IPS DF 6.9 (cell line): ENCODE measurements around the gene HELT.
"Not testable (repeated sequence)": the region's sequence is repeated elsewhere in the genome, so short reads cannot be mapped to it uniquely, and the experiment has no call there.

Experiments used
- DNase-seq: peaks from one replicate; pipeline ENCODE4 v3.0.0-alpha.2; 2013; ENCODE audit warnings: low read depth, low spot score
- H3K27ac ChIP-seq: one replicate; pipeline ENCODE4 v1.5.1; 2013; ENCODE audit warnings: low read length, control low read depth
- H3K27me3 ChIP-seq: 2 replicates; pipeline ENCODE4 v1.6.1; 2013; ENCODE audit warnings: mild to moderate bottlenecking, low read length; ENCODE audit not compliant: control insufficient read depth, insufficient read depth
- H3K36me3 ChIP-seq: 2 replicates; pipeline ENCODE4 v1.6.1; 2013; ENCODE audit warnings: low read length; ENCODE audit not compliant: control insufficient read depth, insufficient read depth
- H3K4me1 ChIP-seq: 2 replicates; pipeline ENCODE4 v1.6.1; 2013; ENCODE audit warnings: low read length; ENCODE audit not compliant: control insufficient read depth, insufficient read depth
- H3K4me3 ChIP-seq: 2 replicates; pipeline ENCODE4 v1.5.1; 2013; ENCODE audit warnings: mild to moderate bottlenecking, low read length
- H3K9me3 ChIP-seq: 2 replicates; pipeline ENCODE4 v1.6.1; 2013; ENCODE audit warnings: low read length, inconsistent platforms; ENCODE audit not compliant: control insufficient read depth, insufficient read depth
- WGBS: extraction: QIAGEN DNeasy Blood & Tissue Kit; methylation state at CpG from one replicate; pipeline ENCODE4 v1.1.7; 2013; ENCODE audit warnings: mixed read lengths, missing lambda C conversion rate; ENCODE audit not compliant: insufficient read length, insufficient coverage; 5-methylcytosine and 5-hydroxymethylcytosine counted together

Gene HELT

DNA sequence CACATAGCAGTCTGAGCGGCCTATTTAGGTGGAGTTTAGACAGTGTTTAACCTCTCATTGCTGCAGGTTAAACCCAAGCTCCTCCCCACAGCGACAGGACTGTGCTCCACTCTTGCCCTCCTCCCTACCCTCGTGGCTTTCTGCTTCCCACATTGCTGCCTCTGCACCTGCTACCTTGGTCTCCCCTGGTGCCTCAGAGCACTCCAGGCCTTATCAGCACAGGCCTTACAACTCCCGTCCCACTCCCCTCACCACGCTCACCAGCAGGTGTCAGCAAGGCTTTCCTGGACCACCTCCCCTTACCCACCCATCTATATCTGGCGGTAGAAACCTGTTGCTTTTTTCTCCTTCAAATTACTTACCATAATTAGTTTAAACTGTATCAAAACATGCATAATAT is 18.6 kb downstream of the HELT start:
- WGBS: no CpG with 5 or more reads among the region's 6 CpGs
- no peaks in the 10 kb centered on the region for H3K27me3 ChIP-seq
- no peaks in the 10 kb centered on the region for H3K36me3 ChIP-seq
- no peak for DNase-seq
- H3K4me3 ChIP-seq: no peak overlapping the region
- H3K9me3 ChIP-seq: no peaks in the 10 kb centered on the region
- H3K27ac ChIP-seq: no peak overlapping the region
- H3K4me1 ChIP-seq: peaks cover 4% of the 10 kb centered on the region; the same call in 1 of the 2 replicates

DNA sequence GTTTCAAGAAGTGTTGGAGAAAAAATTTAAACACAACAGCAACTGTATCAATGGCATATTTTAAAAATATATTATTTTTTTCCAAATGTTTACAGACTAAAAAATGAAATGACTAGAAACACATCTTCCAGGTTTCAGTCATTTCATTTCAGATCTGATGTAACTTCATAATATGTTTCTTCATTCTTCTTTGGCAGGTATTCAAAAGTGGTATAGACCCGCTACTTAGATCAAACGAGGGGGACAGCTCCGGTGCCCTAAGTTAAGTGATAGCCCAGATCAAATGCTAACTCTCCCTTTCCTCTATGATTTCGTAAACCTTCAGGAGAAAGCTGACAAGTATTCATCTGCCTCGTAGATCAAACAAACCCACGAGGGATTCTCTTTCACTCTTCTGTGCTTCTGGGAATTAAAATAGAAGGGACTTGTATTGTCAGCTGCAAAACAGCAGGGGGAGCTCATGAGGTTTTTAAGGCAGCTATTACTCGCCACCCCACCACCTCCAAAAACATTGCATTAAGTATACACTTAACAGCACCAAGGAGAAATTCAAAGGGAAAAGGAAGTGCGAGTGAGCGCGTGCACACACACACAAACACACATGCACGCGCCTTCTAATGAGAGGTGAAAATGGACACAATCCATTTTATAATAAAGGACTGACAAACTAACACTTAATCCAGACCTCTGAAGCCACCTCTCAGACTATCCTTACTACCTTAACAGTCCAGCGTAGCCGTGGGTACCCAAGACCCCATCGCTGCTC is 21.4 kb downstream of the HELT start:
- Histone ChIP-seq H3K4me1 (peaks cover 4% of the 10 kb centered on the region; the same call in 1 of the 2 replicates), H3K9me3 (no peaks in the 10 kb centered on the region; the same call in 1 of the 2 replicates), H3K27me3 (no peaks in the 10 kb centered on the region), H3K36me3 (no peaks in the 10 kb centered on the region), H3K4me3 (no peak overlapping the region), H3K27ac (no peak overlapping the region)
- DNase-seq: no peak
- no CpG with 5 or more reads among the region's 15 CpGs for whole genome bisulfite sequencing

DNA sequence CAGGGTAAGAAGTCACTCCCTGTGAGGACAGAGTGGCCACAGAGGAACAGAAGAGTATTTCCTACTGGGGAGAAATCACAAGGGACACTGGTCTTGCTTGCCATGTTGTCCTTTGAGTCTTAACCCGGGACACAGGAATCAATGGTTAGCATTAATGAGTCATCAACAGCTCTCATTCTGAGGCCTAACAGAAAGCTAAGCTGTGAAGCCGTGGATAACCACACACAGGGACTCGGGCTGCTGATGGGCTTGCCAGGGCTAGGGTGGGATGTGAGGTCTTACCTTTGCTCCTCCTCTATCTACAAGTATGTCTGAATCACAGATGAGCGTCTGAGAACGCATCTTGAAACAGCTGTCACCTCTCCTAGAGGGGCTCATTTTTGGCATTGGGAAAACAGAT is 22.2 kb downstream of the HELT start:
- H3K4me1 ChIP-seq: peaks cover 4% of the 10 kb centered on the region; the same call in 1 of the 2 replicates
- no CpG with 5 or more reads among the region's 5 CpGs for WGBS

DNA sequence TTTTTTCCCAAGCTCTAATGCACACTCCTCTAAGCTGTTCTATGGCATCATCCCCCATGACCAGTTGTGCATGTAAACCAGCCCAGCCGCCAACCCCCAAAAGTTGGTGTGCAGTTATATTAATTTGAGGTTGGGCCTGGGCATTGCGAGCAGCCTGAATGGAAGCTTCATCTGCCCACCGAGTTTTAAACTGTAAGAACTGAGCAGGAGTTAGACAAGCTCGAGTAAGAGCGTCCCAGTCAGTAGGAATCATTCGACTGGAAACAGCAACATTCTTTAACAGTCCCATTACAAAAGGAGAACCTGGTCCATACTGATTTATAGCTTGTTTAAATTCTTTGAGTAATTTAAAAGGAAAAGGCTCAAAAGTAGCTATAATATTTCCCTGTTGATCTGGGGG is 32.0 kb downstream of the HELT start:
- not testable (repeated sequence) for H3K9me3 ChIP-seq, H3K36me3 ChIP-seq, H3K27ac ChIP-seq, DNase-seq, H3K27me3 ChIP-seq, H3K4me3 ChIP-seq, H3K4me1 ChIP-seq
- WGBS: no CpG with 5 or more reads among the region's 6 CpGs

More for the DNA sequence above, 22.2 kb downstream of the HELT start:
- Histone ChIP-seq H3K27me3 (no peaks in the 10 kb centered on the region), H3K27ac (no peak overlapping the region), H3K4me3 (no peak overlapping the region), H3K9me3 (no peaks in the 10 kb centered on the region; the same call in 1 of the 2 replicates), H3K36me3 (no peaks in the 10 kb centered on the region)
- no peak for DNase-seq

DNA sequence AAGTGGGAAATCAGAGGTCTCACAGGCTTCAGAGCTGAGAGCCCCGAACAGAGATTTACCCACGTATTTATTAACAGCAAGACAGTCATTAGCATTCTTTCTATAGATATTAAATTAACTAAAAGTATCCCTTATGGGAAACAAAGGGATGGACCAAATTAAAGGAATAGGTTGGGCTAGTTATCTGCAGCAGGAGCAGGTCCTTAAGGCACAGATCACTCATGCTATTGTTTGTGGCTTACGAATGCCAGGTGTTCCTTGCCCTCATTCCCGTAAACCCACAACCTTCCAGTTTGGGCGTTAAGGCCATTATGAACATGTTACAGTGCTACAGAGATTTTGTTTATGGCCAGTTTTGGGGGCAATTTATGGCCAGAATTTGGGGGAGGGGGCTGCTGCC is 33.0 kb downstream of the HELT start:
- not testable (repeated sequence) for H3K27ac ChIP-seq

DNA sequence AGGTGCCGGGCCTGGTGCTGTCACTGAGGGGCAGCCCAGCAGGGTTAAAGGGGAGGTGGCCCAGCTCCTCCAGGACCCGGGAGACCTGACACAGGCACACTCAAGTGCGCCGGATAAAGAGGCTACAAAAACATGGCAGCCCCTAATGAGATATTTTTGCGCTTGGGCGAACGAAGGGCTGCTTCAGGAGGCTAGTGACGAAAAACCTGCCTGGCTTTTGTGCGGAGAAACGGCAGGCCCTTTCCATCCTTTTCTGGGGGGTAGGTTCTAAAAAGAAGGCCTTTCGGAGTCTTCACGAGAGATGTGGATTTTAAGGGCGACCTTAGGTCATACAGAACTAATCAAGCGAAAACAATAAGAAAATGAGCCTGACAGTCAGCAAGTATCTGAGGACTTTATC is 35.5 kb downstream of the HELT start:
- no peak for DNase-seq

More for the DNA sequence above, 33.0 kb downstream of the HELT start:
- not testable (repeated sequence) for DNase-seq, H3K9me3 ChIP-seq, H3K4me1 ChIP-seq, H3K4me3 ChIP-seq, H3K27me3 ChIP-seq, H3K36me3 ChIP-seq
- no CpG with 5 or more reads among the region's 5 CpGs for WGBS

DNA sequence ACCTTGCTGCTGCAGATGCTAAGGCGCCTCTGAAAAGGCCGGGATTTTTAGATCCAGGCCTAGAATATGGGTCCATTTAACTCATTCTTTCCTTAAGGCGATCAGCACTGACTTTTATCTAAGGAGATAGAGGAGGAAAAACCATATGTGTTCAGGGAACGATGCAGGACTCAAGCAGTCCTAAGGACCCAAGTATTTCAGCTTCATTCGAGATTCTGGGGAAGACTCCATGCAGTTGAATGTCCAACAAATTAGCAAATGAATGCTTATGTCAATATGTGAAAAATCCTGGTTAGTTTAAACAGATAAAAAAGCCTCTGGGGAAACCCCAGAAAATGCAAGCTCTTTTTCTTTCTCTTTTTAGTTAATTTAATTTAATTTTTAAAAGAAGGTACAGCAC is 36.0 kb downstream of the HELT start:
- Histone ChIP-seq H3K36me3 (no peaks in the 10 kb centered on the region), H3K4me1 (no peaks in the 10 kb centered on the region), H3K9me3 (no peaks in the 10 kb centered on the region), H3K27ac (no peak overlapping the region), H3K4me3 (no peak overlapping the region), H3K27me3 (no peaks in the 10 kb centered on the region)
- no CpG with 5 or more reads among the region's 5 CpGs for WGBS
- DNase-seq: no peak

More for the DNA sequence above, 35.5 kb downstream of the HELT start:
- no peak overlapping the region for H3K27ac ChIP-seq
- H3K27me3 ChIP-seq: no peaks in the 10 kb centered on the region
- no peaks in the 10 kb centered on the region for H3K9me3 ChIP-seq
- H3K36me3 ChIP-seq: no peaks in the 10 kb centered on the region
- H3K4me3 ChIP-seq: no peak overlapping the region
- H3K4me1 ChIP-seq: no peaks in the 10 kb centered on the region
- no CpG with 5 or more reads among the region's 14 CpGs for WGBS

DNA sequence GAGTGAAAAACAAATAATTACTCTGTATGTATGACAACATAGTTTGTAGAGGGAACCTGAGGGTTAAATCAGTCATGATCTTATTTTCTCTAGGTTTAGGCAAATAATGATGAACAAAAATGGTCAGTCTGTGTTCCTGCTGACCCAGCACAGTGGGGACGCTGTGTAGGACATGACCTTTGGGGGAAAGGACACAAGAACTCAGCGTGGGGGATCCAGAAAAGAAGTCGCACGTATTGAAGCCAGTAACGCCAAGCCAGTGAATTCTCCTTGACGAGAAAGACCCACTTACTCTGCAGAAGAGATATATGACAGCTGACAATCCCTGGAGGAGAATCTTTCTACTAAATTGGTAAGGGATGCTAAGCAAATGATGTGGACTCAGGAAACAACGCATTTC is 36.6 kb downstream of the HELT start:
- no peak for DNase-seq
- no peaks in the 10 kb centered on the region for H3K36me3 ChIP-seq
- H3K9me3 ChIP-seq: no peaks in the 10 kb centered on the region
- no CpG with 5 or more reads among the region's 7 CpGs for WGBS
- no peak overlapping the region for H3K4me3 ChIP-seq
- H3K27me3 ChIP-seq: no peaks in the 10 kb centered on the region
- no peak overlapping the region for H3K27ac ChIP-seq
- no peaks in the 10 kb centered on the region for H3K4me1 ChIP-seq

DNA sequence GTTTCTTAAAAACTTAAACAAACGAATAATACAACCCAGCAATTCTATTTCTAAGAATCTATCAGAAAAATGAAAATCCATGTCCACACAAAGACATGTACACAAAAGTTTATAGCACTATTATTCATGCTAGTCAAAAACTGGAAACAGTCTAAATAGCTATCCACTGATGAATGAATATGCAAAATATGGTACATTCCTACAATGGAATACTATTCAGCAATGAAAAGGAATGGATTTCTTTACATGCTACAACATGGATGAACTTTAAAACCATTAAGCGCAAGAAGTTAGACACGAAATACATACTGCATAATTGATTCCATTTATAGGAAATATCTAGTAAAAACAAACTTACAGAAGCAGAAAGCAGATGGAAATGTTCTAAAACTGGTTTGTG is 43.3 kb downstream of the HELT start:
- no peaks in the 10 kb centered on the region for H3K9me3 ChIP-seq
- no peak overlapping the region for H3K4me3 ChIP-seq
- no peaks in the 10 kb centered on the region for H3K36me3 ChIP-seq
- WGBS: no CpG with 5 or more reads among the region's 3 CpGs
- DNase-seq: no peak
- no peaks in the 10 kb centered on the region for H3K4me1 ChIP-seq
- no peaks in the 10 kb centered on the region for H3K27me3 ChIP-seq
- H3K27ac ChIP-seq: no peak overlapping the region

DNA sequence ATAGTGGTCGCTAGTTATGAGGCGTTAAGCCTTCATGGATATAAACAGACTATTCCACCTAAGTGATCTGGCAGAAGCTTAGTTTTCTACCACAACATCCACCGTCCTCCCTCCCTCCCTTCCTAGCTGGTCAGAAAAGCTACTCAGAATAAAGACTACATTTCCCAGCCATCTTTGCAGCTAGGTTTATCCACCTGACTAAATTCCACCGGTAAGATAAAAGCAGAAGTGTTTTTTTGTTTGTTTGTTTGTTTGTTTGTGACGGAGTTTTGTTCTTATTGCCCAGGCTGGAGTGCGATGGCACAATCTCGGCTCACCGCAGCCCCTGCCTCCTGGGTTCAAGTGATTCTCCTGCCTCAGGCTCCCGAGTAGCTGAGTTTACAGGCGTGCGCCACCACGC is 44.3 kb downstream of the HELT start:
- H3K9me3 ChIP-seq: no peaks in the 10 kb centered on the region
- no peaks in the 10 kb centered on the region for H3K4me1 ChIP-seq
- DNase-seq: no peak
- H3K36me3 ChIP-seq: no peaks in the 10 kb centered on the region
- H3K27me3 ChIP-seq: no peaks in the 10 kb centered on the region
- WGBS: no CpG with 5 or more reads among the region's 12 CpGs
- H3K4me3 ChIP-seq: no peak overlapping the region
- H3K27ac ChIP-seq: no peak overlapping the region

DNA sequence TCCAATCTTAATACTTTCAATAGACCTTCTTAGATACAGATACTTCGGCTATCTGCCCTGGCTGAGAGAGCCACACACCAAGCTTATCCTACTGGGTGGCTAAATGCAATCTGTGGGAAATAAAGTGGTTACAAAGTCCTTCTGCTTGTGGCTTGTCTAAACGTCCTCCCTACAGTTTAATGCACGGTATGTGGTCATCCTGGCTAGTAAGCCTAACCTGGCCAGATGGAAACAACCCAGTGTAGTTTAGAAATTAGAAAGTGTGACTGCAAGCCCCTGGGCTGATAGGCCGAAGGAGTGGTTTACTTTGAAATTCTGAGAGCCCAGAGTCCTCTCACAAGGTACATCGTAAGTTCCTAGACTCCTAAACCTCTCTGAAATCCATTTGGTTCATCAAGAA is 47.9 kb downstream of the HELT start:
- WGBS: no CpG with 5 or more reads among the region's 5 CpGs
- H3K4me1 ChIP-seq: no peaks in the 10 kb centered on the region
- no peaks in the 10 kb centered on the region for H3K36me3 ChIP-seq
- H3K27ac ChIP-seq: no peak overlapping the region
- no peaks in the 10 kb centered on the region for H3K9me3 ChIP-seq
- H3K4me3 ChIP-seq: no peak overlapping the region
- no peak for DNase-seq
- H3K27me3 ChIP-seq: no peaks in the 10 kb centered on the region
